GM15510 (cell line): Measurements from ENCODE around the gene KCNQ1.

ENCODE experiments used
- POLR2A ChIP-seq: IDR thresholded peaks from 3 replicates; pipeline ENCODE4 v1.6.1; 2011; ENCODE audit warnings: borderline replicate concordance; ENCODE audit not compliant: insufficient read length; ENCODE audit errors: extremely low read depth

KCNQ1 gene

GRCh38 chr11:2549876-2550605, 105.2 kb downstream of the KCNQ1 start:
- no peak for TF ChIP-seq POLR2A

- no peak for TF ChIP-seq POLR2A
Observed at GRCh38 chr11:2550606-2550970, 105.8 kb downstream of the KCNQ1 start.

GRCh38 chr11:2551131-2551530, 106.3 kb downstream of the KCNQ1 start:
- no peak for TF ChIP-seq POLR2A

- no peak for TF ChIP-seq POLR2A
Observed at GRCh38 chr11:2552210-2552609, 107.4 kb downstream of the KCNQ1 start.

GRCh38 chr11:2553198-2553597, 108.4 kb downstream of the KCNQ1 start:
- TF ChIP-seq POLR2A: no peak

GRCh38 chr11:2553886-2554285, 109.1 kb downstream of the KCNQ1 start:
- TF ChIP-seq POLR2A: no peak

- no peak for TF ChIP-seq POLR2A
Observed at GRCh38 chr11:2554338-2555207, 109.8 kb downstream of the KCNQ1 start.

- no peak for TF ChIP-seq POLR2A
Observed at GRCh38 chr11:2555336-2555735, 110.5 kb downstream of the KCNQ1 start.

GRCh38 chr11:2555891-2556290, 111.1 kb downstream of the KCNQ1 start:
- TF ChIP-seq POLR2A: no peak

- TF ChIP-seq POLR2A: no peak
Observed at GRCh38 chr11:2557381-2557780, 112.6 kb downstream of the KCNQ1 start.

- TF ChIP-seq POLR2A: no peak
Observed at GRCh38 chr11:2558397-2558796, 113.6 kb downstream of the KCNQ1 start.

GRCh38 chr11:2558861-2559526, 114.2 kb downstream of the KCNQ1 start:
- no peak for TF ChIP-seq POLR2A

GRCh38 chr11:2559527-2560311, 114.9 kb downstream of the KCNQ1 start:
- TF ChIP-seq POLR2A: no peak
